HepG2 (cell line): Measurements from ENCODE around the gene RNF13.

Source experiments
- ATF1 ChIP-seq: IDR thresholded peaks from 2 replicates; pipeline ENCODE4 v1.6.1; 2016; ENCODE audit warnings: mild to moderate bottlenecking, control low read depth
- CTCF ChIP-seq: sonication (generic); formaldehyde crosslinking; IDR thresholded peaks from 2 replicates; pipeline ENCODE4 v1.5.0; 2020; ENCODE audit warnings: mild to moderate bottlenecking, missing genetic modification reagents, moderate library complexity
- GABPA ChIP-seq, 2 experiments: IDR thresholded peaks; 2 replicates each; pipeline ENCODE4 v1.6.1; 2011 to 2016; ENCODE audit warnings: low read depth in 2 of 2, low read length in 1 of 2, missing biosample characterization in 1 of 2, missing genetic modification characterization in 1 of 2
- HMGA1 ChIP-seq: sonication (generic); formaldehyde crosslinking; conservative IDR thresholded peaks from 2 replicates; pipeline ENCODE4 v1.4.0; 2020; ENCODE audit warnings: missing genetic modification reagents
- KLF11 ChIP-seq: IDR thresholded peaks from 2 replicates; pipeline ENCODE4 v1.6.1; 2016; ENCODE audit warnings: missing compliant biosample characterization
- NCOA1 ChIP-seq: sonication (generic); formaldehyde crosslinking; IDR thresholded peaks from 2 replicates; pipeline ENCODE4 v1.9.0; 2021; ENCODE audit warnings: missing genetic modification reagents
- PHF21A ChIP-seq: sonication (generic); formaldehyde crosslinking; IDR thresholded peaks from 2 replicates; pipeline ENCODE4 v1.5.0; 2020; ENCODE audit warnings: mild to moderate bottlenecking, missing genetic modification reagents
- RAD21 ChIP-seq: fragments of 450-650 bp; formaldehyde crosslinking; IDR thresholded peaks from 2 replicates; pipeline ENCODE4 v1.5.0; 2020; ENCODE audit warnings: mild to moderate bottlenecking
- SP2 ChIP-seq: sonication (generic); formaldehyde crosslinking; IDR thresholded peaks from 2 replicates; pipeline ENCODE4 v1.5.1; 2020; ENCODE audit warnings: mild to moderate bottlenecking, missing genetic modification reagents
- TFAP4 ChIP-seq: sonication (generic); IDR thresholded peaks from 2 replicates; pipeline ENCODE4 v1.6.1; 2016; ENCODE audit warnings: low read depth, borderline replicate concordance
- ZNF274 ChIP-seq: sonication (generic); formaldehyde crosslinking; IDR thresholded peaks from 2 replicates; pipeline ENCODE4 v1.5.1; 2020; ENCODE audit warnings: mild to moderate bottlenecking, missing genetic modification reagents

- TF ChIP-seq RAD21 (no peak), SP2 (no peak), ZNF274 (CRISPR knock-in tag) (no peak), GABPA (IDR thresholded peaks at IDR 0.05; ENCODE audit: low read depth, low read length) (no peak), GABPA (CRISPR knock-in tag; IDR thresholded peaks at IDR 0.05; ENCODE audit: low read depth) (no peak), CTCF (no peak), KLF11 (CRISPR knock-in tag) (no peak), HMGA1 (CRISPR knock-in tag) (no peak), ATF1 (no peak), TFAP4 (no peak), PHF21A (no peak), NCOA1 (CRISPR knock-in tag) (no peak)
Measured at GRCh38 chr3:149968216-149968615, 155.2 kb downstream of the RNF13 start.
